HPDE6-E6E7 (cell line): ENCODE results near the gene PIK3CD.
A peak's percentile ranks its signal among the peaks of the same experiment; 100 is the strongest.
"Not testable (repeated sequence)": the region's sequence is repeated elsewhere in the genome, so short reads cannot be mapped to it uniquely, and the experiment has no call there.

Source experiments
- DNase-seq: peaks from one replicate; pipeline ENCODE4 v3.0.0; 2011; ENCODE audit warnings: missing footprints; ENCODE audit errors: extremely low spot score

The PIK3CD gene

GRCh38 chr1:9732123-9732971 lies 80.8 kb downstream of the PIK3CD start:
- DNase-seq = no peak

GRCh38 chr1:9733160-9733789 lies 81.7 kb downstream of the PIK3CD start:
- DNase-seq = no peak

GRCh38 chr1:9735800-9736199 lies 84.3 kb downstream of the PIK3CD start:
- DNase-seq = no peak

- no peak for DNase-seq
Measured at GRCh38 chr1:9736241-9736640, 84.7 kb downstream of the PIK3CD start.

GRCh38 chr1:9737057-9737456 lies 85.5 kb downstream of the PIK3CD start:
- no peak for DNase-seq

GRCh38 chr1:9737671-9738070 lies 86.1 kb downstream of the PIK3CD start:
- no peak for DNase-seq

- DNase-seq = no peak
Measured at GRCh38 chr1:9744106-9744799, 92.7 kb downstream of the PIK3CD start.

GRCh38 chr1:9746211-9746610 lies 94.7 kb downstream of the PIK3CD start:
- DNase-seq = no peak

GRCh38 chr1:9746651-9747050 lies 95.1 kb downstream of the PIK3CD start:
- DNase-seq = no peak

GRCh38 chr1:9748391-9748790 lies 96.9 kb downstream of the PIK3CD start:
- not testable (repeated sequence) for DNase-seq

GRCh38 chr1:9749361-9749760 lies 97.8 kb downstream of the PIK3CD start:
- no peak for DNase-seq

- no peak for DNase-seq
Measured at GRCh38 chr1:9751971-9752370, 100.4 kb downstream of the PIK3CD start.

GRCh38 chr1:9753121-9753531 lies 101.6 kb downstream of the PIK3CD start:
- no peak for DNase-seq

GRCh38 chr1:9755441-9755995 lies 104.0 kb downstream of the PIK3CD start:
- no peak for DNase-seq

GRCh38 chr1:9758559-9759121 lies 107.1 kb downstream of the PIK3CD start:
- DNase-seq = peak; percentile 36

GRCh38 chr1:9759939-9760338 lies 108.4 kb downstream of the PIK3CD start:
- no peak for DNase-seq

- no peak for DNase-seq
Measured at GRCh38 chr1:9760824-9761223, 109.3 kb downstream of the PIK3CD start.

- no peak for DNase-seq
Measured at GRCh38 chr1:9761855-9762254, 110.3 kb downstream of the PIK3CD start.

- not testable (repeated sequence) for DNase-seq
Measured at GRCh38 chr1:9762446-9762845, 110.9 kb downstream of the PIK3CD start.

- no peak for DNase-seq
Measured at GRCh38 chr1:9763914-9764313, 112.4 kb downstream of the PIK3CD start.

- no peak for DNase-seq
Measured at GRCh38 chr1:9764550-9764949, 113.0 kb downstream of the PIK3CD start.
